NCI-H1417 treated with DMSO at 0.1 percent for 48 hours (cell line): ENCODE data around the gene PFN4.

Source experiments
- DNase-seq: peaks from one replicate; lab custom pipeline; 2025; lab: John Stamatoyannopoulos, UW

Gene PFN4

DNA sequence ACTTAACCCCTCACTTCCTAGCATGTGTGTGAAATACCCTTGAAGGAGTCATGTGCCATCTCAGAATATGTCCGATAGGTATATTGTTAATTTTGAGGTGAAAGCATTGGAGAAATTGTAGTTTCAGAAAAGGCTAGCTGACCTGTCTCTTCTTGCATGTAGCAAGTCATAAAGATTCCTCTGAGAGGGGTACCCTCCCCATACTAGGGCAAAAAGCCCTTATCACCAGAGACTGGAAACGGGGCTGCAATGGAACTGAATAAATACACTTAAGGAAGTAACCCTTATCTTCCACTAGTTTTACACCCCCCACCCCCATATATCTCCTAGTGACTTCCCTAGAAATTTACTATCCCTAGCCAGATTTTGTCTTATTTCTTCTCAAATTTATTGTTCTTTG lies 45.3 kb downstream of the PFN4 start:
- no peak for DNase-seq

DNA sequence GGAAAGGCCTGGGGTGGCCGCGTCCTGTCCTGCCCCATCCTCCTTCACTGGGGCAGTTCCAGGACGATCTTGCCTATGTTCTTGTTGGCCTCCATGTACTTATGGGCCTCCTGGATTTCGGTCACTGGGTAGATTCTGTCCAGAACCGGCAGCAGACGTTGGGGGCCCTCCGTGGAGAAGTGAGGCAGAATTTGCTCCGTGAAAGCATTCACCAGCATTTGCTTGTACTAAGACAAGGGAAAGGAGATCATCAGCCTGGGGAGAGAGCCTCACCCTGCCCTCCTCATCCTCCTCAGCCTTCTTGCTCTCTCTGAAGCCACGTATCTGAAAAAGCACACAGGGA lies 45.6 kb downstream of the PFN4 start:
- no peak for DNase-seq

- DNase-seq = no peak
Measured at GRCh38 chr2:24076849-24077534, 46.1 kb downstream of the PFN4 start.

- DNase-seq = peak; percentile 97
Measured at GRCh38 chr2:24075915-24076848, 47.0 kb downstream of the PFN4 start, which contains the start of gene SF3B6. TSS of gene SF3B6 (minus strand) at chr2:24076326. CDS start at chr2:24076229, 97 bp downstream.

DNA sequence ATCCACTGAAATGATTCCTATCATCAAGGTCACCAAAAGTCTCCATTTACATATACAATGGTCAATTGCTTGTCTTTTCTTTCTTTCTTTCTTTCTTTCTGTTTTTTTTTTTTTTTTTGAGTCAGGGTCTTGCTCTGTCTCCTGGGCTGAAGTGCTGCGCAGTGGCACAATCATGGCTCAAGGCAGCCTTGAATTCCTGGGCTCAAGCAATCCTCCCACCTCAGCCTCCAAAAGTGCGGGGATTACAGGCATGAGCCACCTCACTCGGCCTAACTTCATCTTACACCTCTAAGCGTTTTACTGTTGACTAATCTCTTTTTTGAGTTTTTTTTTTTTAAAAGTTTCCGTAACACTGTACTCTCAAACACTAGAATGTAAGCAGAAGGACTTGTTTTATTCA lies 47.9 kb downstream of the PFN4 start:
- no peak for DNase-seq

- DNase-seq = no peak
Measured at GRCh38 chr2:24073816-24074215, 49.3 kb downstream of the PFN4 start.

DNA sequence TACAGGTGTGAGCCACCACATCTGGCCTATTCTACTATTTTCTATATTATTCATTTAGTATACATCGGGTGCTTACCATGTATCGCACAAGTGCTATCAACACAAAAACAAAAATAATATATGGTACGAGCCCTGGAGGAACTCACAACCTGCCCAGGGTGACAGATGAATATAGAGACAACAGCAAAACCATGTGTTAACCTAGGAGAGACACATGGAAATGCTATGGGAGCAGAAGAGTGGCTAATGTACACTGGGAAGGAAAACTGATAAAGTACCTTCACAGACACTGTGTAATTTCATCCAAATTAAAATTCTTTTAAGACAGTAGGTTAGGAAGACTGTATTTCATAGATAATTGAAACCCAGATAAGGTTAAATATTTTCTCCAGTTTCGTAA lies 50.9 kb downstream of the PFN4 start:
- no peak for DNase-seq

DNA sequence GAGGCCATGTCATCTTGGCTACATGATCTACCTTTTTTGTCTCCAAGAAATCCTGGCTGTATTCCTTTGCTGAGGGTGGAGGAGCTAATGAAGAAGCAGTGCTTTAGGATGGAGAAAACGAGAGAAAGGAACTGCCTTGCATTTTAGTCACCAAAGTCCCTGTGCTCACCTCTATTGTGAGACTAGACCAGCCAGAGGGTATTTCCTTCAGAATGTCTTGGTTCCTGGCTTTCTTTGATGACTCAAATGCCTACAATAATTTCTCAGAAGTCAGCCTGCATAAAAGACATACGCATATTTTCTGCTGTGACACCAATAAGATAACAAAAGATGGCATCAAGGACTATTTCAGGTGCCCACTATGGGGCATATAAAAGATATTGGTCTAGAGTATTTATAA lies 57.8 kb downstream of the PFN4 start:
- no peak for DNase-seq
